PC-3 (cell line): ENCODE data around the gene IGSF8.
A peak's percentile ranks its signal among the peaks of the same experiment; 100 is the strongest.

Experiments
- CTCF ChIP-seq: fragments of 300-600 bp; sonication (generic); conservative IDR thresholded peaks from 2 replicates; pipeline ENCODE4 v1.5.1; 2017; ENCODE audit warnings: antibody characterized with exemption, low read depth, mild to moderate bottlenecking, low read length
- EZH2 ChIP-seq: fragments of 300-600 bp; sonication (generic); IDR thresholded peaks from one replicate; pipeline ENCODE4 v1.6.1; 2017; ENCODE audit warnings: antibody characterized with exemption, mild to moderate bottlenecking, low read length; ENCODE audit not compliant: unreplicated experiment
- EZH2phosphoT487 ChIP-seq: fragments of 300-600 bp; sonication (generic); IDR thresholded peaks from 2 replicates; pipeline ENCODE4 v1.6.1; 2018; ENCODE audit warnings: mild to moderate bottlenecking, antibody characterized with exemption, low read length, borderline replicate concordance

GRCh38 chr1:160085686-160086455, 12.5 kb downstream of the IGSF8 start:
- TF ChIP-seq CTCF: peak; percentile 85
- TF ChIP-seq EZH2: no peak
- TF ChIP-seq EZH2phosphoT487: no peak
